Mammary epithelial cell (primary cell): ENCODE measurements around the gene TBC1D24.

ENCODE experiments used
- EZH2 ChIP-seq: IDR thresholded peaks from 2 replicates; pipeline ENCODE4 v1.6.1; 2012; ENCODE audit warnings: low read length, inconsistent platforms, borderline replicate concordance
- TF ChIP-seq, protein P1 (sequence below), 2 donors: IDR thresholded peaks in 1 of 2; conservative IDR thresholded peaks in 1 of 2; 2 replicates each; pipeline ENCODE4 v1.5.1; 2011 to 2012; ENCODE audit warnings: inconsistent platforms in 2 of 2, low read length in 2 of 2, mild to moderate bottlenecking in 2 of 2, control low read depth in 1 of 2, low read depth in 1 of 2; ENCODE audit not compliant: insufficient read depth in 1 of 2; ENCODE audit errors: extremely low read depth in 1 of 2

- TF ChIP-seq EZH2, result no peak
- TF ChIP-seq, protein P1, sequence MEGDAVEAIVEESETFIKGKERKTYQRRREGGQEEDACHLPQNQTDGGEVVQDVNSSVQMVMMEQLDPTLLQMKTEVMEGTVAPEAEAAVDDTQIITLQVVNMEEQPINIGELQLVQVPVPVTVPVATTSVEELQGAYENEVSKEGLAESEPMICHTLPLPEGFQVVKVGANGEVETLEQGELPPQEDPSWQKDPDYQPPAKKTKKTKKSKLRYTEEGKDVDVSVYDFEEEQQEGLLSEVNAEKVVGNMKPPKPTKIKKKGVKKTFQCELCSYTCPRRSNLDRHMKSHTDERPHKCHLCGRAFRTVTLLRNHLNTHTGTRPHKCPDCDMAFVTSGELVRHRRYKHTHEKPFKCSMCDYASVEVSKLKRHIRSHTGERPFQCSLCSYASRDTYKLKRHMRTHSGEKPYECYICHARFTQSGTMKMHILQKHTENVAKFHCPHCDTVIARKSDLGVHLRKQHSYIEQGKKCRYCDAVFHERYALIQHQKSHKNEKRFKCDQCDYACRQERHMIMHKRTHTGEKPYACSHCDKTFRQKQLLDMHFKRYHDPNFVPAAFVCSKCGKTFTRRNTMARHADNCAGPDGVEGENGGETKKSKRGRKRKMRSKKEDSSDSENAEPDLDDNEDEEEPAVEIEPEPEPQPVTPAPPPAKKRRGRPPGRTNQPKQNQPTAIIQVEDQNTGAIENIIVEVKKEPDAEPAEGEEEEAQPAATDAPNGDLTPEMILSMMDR (conservative IDR thresholded peaks at IDR 0.05 in 1 of 2, IDR thresholded peaks at IDR 0.05 in 1 of 2; ENCODE audit: extremely low read depth in 1 of 2, insufficient read depth in 1 of 2, low read depth in 1 of 2, low read length in 2 of 2), result no peak
These were observed 14.7 kb downstream of the TBC1D24 start for GRCh38 chr16:2489581-2489980.
